Measurements from ENCODE around the gene NELFA.

DNA sequence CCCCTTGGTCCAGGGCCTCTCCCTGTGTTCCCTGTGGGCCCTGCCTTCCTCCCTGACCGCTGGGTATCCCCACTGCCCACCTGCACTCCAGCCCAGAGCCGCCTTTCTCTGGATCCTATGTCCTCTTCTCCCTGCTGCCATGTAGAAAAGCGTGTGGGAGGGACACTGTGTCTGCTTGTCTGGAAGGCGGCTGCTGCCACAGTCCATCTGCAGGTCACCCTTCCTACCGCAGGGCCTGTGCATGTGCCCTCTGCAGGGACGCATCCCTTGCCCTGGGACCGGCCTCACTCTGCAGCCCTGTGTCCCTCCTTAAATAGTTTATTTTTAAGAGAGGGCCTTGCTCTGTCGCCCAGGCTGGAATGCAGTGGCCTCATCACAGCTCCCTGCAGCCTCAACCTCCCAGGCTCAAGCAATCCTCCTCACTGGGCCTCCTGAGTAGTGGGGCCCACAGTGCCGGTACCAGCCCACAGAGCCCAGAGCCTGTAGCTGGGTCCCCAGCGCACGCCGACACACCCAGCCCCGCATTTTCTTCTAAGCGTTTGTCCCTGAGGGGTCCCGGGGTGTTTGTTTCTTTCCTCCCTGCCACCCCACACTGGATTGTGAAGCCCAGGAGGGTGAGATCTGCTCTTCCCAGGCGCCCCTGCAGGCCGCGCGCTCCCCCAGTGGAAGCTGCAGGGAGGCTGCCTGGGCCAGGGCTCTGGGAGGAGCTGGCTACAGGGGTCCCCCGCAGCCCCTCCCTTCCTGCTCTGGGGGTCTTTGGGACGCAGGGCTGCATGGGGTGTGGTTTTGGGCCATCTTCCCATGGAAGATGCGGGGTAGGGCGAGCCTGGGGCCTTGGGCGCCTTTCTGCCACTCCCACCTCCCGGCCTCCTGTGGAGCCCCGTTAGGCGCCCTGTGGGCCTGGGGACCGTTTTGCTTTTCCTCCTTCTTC, 37.5 kb upstream of the NELFA start:
- TF ChIP-seq, protein P1, sequence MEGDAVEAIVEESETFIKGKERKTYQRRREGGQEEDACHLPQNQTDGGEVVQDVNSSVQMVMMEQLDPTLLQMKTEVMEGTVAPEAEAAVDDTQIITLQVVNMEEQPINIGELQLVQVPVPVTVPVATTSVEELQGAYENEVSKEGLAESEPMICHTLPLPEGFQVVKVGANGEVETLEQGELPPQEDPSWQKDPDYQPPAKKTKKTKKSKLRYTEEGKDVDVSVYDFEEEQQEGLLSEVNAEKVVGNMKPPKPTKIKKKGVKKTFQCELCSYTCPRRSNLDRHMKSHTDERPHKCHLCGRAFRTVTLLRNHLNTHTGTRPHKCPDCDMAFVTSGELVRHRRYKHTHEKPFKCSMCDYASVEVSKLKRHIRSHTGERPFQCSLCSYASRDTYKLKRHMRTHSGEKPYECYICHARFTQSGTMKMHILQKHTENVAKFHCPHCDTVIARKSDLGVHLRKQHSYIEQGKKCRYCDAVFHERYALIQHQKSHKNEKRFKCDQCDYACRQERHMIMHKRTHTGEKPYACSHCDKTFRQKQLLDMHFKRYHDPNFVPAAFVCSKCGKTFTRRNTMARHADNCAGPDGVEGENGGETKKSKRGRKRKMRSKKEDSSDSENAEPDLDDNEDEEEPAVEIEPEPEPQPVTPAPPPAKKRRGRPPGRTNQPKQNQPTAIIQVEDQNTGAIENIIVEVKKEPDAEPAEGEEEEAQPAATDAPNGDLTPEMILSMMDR (IDR thresholded peaks at IDR 0.05; ENCODE audit: low read depth, low read length, missing input control), result no peak
- TF ChIP-seq HNF4A (conservative IDR thresholded peaks at IDR 0.05) (no peak), YY1 (IDR thresholded peaks at IDR 0.05) (no peak), GABPA (IDR thresholded peaks at IDR 0.05 in 1 of 2, conservative IDR thresholded peaks at IDR 0.05 in 1 of 2) (no peak), JUND (IDR thresholded peaks at IDR 0.05) (no peak), RAD21 (IDR thresholded peaks at IDR 0.05) (no peak), HNF4G (IDR thresholded peaks at IDR 0.05) (no peak)
- TF ChIP-seq, protein P2, sequence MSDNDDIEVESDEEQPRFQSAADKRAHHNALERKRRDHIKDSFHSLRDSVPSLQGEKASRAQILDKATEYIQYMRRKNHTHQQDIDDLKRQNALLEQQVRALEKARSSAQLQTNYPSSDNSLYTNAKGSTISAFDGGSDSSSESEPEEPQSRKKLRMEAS (IDR thresholded peaks at IDR 0.05), result no peak
- TF ChIP-seq, protein P3, sequence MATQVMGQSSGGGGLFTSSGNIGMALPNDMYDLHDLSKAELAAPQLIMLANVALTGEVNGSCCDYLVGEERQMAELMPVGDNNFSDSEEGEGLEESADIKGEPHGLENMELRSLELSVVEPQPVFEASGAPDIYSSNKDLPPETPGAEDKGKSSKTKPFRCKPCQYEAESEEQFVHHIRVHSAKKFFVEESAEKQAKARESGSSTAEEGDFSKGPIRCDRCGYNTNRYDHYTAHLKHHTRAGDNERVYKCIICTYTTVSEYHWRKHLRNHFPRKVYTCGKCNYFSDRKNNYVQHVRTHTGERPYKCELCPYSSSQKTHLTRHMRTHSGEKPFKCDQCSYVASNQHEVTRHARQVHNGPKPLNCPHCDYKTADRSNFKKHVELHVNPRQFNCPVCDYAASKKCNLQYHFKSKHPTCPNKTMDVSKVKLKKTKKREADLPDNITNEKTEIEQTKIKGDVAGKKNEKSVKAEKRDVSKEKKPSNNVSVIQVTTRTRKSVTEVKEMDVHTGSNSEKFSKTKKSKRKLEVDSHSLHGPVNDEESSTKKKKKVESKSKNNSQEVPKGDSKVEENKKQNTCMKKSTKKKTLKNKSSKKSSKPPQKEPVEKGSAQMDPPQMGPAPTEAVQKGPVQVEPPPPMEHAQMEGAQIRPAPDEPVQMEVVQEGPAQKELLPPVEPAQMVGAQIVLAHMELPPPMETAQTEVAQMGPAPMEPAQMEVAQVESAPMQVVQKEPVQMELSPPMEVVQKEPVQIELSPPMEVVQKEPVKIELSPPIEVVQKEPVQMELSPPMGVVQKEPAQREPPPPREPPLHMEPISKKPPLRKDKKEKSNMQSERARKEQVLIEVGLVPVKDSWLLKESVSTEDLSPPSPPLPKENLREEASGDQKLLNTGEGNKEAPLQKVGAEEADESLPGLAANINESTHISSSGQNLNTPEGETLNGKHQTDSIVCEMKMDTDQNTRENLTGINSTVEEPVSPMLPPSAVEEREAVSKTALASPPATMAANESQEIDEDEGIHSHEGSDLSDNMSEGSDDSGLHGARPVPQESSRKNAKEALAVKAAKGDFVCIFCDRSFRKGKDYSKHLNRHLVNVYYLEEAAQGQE (IDR thresholded peaks at IDR 0.05), result no peak
